ENCODE data around the gene SPATA1.

- TF ChIP-seq CTCF (optimal IDR thresholded peaks at IDR 0.05 in 1 of 3, IDR thresholded peaks at IDR 0.05 in 1 of 3, conservative IDR thresholded peaks at IDR 0.05 in 1 of 3; ENCODE audit: extremely low read depth in 1 of 3, insufficient read depth in 2 of 3, low read length in 3 of 3) (no peak), EZH2 (IDR thresholded peaks at IDR 0.05; ENCODE audit: low read length) (no peak)
These were observed 24.9 kb upstream of the SPATA1 start for GRCh38 chr1:84481317-84481716.

Measured in keratinocyte (primary cell).